Airway epithelial cell (primary cell): Measurements from ENCODE around the gene TNPO1. TPM values are rescaled to one million over a fixed set of nuclear protein-coding genes. Genes with fewer than 3 reads are reported as not detected.

ENCODE experiments used
- total RNA-seq: library from RNA; depleted of rRNA; stranded (reverse); fragments of >200 nt; gene quantifications from 2 replicates; pipeline ENCODE4 v1.2.3, GENCODE V29; 2015

The TNPO1 gene
- total RNA-seq, result 74.7 and 105 TPM in 2 replicates

GRCh38 chr5:72816284-72817075 is at the start of gene TNPO1:
TSS of gene TNPO1 (plus strand) at chr5:72816661. CDS start at chr5:72816738, 77 bp downstream.

GRCh38 chr5:72955768-72956323 is 139.4 kb downstream of the TNPO1 start, which contains the start of gene FCHO2:
TSS of gene FCHO2 (plus strand) at chr5:72956041. CDS start at chr5:72956097, 56 bp downstream.

Other genes with a start within 250 kb of the TNPO1 start
- gene FCHO2, start 139.4 kb downstream of the TNPO1 start, total RNA-seq, result 6.3 and 10.2 TPM in 2 replicates